GM21786 (cell line): Measurements from ENCODE around the gene DSC1.

Experiments used
- ATAC-seq: cut with Tn5 transposase; IDR thresholded peaks from one replicate; pipeline ENCODE4 v1.9.1; 2021; ENCODE audit not compliant: unreplicated experiment

The DSC1 gene, protein sequence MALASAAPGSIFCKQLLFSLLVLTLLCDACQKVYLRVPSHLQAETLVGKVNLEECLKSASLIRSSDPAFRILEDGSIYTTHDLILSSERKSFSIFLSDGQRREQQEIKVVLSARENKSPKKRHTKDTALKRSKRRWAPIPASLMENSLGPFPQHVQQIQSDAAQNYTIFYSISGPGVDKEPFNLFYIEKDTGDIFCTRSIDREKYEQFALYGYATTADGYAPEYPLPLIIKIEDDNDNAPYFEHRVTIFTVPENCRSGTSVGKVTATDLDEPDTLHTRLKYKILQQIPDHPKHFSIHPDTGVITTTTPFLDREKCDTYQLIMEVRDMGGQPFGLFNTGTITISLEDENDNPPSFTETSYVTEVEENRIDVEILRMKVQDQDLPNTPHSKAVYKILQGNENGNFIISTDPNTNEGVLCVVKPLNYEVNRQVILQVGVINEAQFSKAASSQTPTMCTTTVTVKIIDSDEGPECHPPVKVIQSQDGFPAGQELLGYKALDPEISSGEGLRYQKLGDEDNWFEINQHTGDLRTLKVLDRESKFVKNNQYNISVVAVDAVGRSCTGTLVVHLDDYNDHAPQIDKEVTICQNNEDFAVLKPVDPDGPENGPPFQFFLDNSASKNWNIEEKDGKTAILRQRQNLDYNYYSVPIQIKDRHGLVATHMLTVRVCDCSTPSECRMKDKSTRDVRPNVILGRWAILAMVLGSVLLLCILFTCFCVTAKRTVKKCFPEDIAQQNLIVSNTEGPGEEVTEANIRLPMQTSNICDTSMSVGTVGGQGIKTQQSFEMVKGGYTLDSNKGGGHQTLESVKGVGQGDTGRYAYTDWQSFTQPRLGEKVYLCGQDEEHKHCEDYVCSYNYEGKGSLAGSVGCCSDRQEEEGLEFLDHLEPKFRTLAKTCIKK

DNA sequence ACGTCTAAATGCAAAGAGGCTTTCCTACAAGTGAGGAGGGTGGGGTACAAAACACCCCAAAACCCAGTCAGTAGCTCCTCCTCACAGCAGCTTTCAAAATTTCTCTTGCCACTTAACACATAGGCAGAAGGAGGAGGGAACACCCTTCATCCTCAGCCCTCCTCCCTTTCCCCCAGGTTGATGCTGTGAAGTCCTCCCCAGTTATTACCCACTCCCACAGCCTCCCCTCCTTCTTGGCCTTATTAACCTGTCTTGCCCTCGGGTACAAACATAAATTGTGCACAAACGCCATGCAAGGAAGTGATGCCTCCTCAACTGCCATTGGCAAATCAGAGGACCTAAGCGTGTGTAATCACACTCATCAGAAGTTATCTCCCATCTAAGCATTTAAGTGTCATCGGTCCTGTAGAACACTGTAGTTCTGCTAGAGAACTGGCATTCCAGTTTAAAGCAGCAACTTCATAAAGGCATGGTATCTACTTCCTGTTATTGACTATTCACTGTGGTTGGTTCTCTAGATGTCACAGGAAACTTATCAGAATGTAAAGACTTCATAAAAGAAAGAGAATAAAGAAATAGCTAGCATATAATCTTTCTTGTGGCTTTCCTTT is at the start of gene DSC1:
Gene DSC1 (minus strand): TSS at position 32 of the 611 bp plus-strand sequence. CDS start 262 bp downstream, outside the sequence.
- ATAC-seq: no peak

DNA sequence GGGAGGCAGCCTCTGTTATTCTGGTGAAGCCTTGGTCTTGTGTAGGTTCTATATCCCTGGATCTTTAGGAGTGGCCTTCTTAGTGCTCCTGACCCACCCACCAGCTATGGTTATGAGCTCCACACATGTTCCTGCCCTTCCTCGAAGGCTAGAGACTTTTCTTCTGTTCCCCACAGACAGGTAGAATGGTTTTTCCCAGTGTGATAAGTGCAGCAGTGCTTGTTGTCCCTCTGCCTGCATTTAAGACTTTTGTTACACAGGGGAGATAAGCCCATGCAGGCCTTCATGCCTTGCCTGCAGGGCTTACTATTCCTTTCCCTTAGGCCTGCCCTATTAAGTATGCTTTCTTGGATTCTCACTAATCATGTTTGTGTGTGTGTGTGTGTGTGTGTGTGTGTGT is 48.4 kb upstream of the DSC1 start:
- no peak for ATAC-seq

DNA sequence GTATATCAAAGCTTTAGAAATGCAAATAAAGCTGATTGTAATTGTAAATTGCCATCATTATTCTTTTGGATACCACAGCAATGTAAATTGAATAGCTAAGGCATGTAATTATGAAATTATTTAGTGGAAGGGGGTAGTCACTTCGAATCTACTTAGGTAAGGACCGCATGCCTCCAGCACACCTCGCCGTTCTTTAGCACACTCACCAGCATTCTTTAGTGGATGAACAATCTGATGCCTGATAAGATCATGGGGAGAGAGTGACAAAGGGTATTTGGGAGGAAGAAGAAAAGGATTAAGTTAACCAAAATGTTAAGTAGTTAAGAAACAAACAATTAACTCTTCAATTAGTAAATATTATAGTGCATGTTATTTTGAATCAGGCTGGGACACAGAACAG is 46.4 kb upstream of the DSC1 start:
- ATAC-seq: no peak

DNA sequence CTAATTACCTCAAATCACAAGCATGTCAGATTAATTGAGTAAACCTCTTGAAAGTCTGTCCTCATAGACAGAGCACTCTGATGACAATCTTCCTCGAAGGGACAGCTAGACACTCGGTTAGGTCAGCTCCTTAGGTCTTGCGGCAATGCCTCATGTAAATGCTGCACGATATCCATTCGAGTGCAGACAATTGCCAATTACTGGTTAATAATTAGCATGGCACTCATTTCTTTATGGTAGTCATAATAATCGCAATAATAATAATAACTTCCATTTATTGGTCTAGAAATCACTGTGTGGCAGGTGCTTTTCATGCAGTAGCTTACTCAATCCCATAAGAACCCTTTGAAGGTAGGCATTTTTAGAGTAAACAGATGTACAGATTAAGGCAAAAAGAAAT is 44.7 kb upstream of the DSC1 start:
- ATAC-seq: no peak

DNA sequence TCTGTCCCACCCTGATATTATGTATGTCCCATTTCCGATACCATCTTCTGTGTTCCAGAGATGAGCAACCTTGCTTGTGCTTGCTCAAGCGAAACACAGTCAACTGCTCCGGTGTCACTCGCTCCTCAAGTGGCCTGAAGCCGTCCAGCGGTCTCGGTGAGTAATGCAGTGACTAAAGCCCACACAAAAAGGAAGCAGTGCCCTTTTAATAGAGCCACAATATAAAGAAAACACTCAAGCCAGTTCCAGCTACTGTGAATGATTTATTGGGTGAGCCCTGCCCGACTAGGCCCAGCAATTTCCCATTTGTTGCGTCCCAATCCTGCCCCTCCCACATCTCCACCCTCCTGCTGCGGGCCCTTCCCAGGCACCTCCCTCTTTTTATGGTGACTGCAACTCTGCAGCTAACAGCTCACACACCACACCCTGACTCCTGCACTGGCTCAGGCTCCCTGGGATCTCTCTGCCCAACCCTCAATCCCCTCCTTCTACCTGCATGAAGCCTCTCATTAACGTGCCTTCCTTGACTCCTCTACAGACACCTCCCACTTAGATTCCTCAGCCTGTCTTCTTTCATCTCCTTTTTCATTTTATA is 44.2 kb upstream of the DSC1 start:
- ATAC-seq: peak; percentile 93

DNA sequence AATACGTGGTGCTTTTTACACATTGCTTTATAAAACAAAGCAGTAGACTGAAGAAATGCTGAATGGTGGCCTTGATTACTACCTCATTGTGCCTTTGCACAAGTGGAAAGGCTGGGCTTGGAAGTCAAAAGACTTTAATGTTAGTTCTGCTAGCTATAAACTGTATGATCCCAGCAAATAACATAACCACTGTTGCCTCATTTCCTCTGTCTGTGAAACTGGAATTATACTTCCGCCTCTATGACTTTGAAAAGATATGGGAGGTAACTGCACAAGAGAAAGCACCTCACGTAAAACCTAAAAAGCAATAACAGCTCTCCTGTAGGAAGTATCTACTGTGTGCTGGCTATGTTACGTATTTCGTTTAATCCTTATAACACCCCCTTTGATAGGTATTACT is 43.4 kb upstream of the DSC1 start:
- no peak for ATAC-seq

DNA sequence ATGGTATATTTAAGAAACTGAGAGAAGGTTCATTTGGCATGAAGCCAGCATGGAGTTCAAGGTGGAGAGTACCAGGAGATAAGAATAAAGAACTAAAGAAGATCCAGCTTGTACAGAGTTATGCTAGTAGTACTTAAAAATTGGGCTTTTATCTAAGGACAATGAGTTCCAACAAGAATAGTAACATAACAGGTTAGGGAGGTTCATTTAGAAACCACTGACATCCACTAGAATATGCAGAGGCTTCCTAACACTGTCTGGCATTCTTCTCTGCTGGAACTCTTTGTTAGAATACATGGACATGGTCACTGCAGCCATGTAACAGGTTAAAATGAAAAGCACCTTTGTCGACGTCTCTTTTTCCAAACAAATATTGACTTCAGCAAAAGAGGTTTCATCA is 42.6 kb upstream of the DSC1 start:
- ATAC-seq: no peak

DNA sequence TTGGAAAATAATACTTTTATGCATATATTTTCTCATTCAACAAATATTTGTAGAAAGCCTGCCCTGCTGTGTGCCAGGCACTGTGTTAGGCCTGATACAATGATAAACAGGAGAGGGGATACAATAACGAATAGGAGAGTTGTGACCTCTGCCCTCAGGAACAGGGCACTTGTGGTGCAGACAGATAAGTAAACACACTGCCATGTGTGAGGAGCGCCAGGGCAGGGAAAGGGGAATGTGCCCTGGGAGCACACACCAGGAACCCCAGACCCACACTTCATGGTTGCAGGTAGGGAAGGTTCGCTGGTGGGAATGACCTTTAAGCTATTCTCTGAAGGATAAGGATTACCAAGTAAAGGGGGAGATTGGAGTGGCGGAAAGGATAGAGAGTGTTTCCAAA is 42.2 kb upstream of the DSC1 start:
- no peak for ATAC-seq

DNA sequence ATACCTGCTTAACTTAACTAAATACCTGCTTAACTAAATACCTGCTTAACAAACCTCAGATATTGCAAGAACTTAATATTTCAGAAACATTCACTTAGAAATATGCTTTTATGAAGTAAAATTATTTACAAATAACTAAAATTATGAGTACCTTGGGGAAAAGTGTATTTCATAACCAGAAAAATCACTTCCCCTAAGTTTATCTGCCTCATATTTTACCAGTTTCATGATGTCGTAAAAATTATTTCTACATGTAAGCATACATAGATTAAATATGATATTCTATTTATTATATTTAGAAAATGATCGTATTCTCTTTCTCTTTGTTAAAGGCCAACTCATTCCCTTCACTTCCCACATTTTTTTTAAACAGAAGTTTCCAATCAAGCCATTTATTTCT is 41.5 kb upstream of the DSC1 start:
- ATAC-seq: no peak

DNA sequence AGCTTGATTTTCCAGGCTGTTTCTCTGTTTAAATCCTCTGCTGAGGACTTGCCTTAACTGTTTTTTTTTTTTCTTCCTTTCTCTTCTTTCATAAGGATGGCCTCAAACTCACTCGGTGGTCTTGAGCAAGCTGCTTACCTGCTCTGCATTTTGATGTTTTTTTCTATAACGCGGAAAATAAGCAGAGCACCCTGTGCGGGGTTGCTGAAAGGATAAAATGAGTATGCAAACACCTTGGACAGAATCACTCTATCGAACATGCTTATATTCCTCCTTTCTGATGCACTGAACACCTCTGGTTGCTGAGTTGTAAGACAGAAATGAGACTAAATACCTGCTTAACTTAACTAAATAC is 41.1 kb upstream of the DSC1 start:
- ATAC-seq: no peak

DNA sequence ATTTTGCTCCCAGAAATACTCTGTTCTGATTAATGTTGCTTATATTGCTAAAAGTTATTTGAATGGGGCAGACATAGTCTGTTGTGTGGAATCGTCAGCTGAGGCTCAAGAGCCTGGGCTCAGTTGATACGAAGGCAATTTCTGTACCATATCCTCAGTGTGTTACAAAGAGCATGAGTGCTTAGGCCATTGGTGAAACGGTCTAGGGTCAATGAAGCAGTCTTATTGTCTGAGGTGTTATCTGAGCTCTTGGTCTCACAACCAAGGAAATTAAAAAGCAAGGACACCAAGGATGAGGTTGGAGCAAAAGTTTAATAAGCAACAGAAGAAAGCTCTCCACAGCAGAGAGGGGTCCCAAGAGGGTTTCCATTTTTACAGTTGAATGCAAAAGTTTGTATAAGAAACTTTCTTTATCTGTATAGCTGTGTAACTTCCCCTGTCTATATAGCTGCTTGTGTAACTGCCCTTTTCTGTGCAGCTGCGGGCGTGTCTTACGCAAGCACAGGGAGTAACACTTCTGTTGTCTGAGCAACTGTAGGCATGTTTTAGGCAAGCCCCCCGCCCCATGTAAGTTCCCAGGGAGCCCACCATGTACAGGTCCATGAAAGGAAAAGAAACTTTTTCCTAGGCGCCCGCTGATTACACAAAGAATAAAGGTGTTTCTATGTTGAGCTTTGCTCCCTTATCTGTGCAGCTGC is 40.6 kb upstream of the DSC1 start:
- no peak for ATAC-seq

DNA sequence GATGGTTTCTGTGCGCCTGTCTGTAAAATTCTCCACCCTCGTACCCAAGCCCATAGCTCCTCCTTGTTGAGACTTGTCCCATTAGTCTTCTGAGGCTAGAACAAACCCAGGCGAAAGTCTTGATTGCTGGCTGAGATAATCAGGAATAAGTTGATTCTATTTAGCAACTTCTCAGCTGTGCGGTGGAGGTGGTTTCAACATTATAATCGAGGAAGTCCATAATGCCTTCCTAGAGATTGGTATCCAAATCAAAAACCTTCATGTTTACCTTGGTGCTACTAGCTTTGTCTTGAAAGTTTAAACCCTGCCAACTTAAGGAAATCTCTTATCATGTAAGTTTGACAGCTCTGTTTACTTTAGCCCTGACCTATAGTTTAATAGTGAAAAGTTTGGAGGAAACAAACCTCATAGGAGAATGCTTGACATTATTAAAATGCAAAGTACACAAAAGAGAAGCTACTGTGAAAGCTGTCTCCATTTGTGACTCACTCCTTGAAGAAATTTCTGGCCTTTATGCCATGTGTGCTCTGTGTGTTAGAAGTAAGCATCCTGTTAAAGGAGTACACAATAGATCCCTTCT is 36.6 kb upstream of the DSC1 start:
- no peak for ATAC-seq

DNA sequence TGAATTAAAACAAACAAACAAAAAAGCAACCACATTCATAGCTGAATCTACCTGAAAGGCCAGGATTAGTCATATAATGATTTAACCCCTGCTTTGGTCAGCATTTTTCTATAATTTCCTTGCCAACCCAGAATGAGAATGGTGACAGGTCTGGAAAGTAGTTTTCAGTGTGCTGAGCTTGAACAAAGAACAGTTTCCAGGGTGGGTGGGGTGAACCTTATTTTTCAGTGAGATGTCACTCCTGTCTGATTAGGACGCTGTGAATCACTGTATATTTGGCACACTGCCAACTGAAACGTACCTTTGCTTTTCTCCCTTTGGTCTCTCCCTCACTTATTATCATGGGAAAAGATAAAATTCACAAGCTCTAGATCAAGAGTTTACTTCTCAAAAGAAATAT is 35.0 kb upstream of the DSC1 start:
- no peak for ATAC-seq

DNA sequence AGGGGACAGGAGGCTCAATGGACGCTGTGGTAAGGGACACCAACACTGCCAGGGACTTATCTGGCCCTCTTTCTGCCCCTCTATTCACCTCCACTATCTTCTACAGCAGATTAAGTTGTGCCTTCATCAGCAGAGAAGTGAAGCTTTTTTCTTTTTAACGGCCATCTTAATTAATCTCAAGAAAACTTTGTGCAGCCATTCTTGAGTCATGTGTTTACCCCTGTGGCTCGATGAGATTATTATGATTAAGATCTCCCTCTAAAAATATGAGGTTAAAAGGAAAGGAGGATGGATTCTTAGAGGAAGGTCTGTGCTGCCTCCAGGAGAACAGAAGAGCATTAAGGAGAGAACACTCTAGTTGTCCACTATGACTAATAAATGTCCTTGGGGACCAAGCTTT is 32.4 kb upstream of the DSC1 start:
- ATAC-seq: no peak

DNA sequence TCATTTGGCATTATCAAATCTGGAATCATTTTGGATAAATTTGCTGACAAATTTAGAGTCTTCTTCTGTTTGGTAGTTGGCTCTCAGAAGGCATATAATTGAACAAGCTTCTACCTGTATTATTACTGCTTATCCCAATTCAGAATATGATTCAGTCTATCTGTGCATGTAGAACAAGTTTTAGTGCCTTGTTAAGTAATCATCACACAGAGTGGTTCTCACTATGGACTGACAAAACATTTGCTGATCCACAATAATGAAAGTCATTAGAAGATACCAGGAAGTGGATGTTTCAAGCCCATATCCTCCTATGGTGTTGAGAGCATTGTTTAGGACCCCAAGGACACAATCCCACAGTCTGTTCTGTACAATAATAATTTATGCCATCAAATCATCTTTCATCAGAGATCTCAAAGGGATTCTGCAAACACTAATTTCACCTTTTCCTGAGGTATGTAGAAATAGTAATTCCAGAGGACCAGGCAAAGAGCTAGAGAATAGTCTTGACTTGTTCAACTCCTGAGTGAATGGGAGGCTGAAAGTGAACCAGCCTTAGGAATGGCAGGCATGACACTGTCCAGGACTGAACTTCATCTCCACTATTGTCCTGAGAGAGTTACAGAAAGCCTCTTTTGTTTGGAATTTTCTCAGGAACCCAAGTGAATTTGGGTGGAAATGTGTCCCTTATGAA is 29.6 kb upstream of the DSC1 start:
- ATAC-seq: no peak

DNA sequence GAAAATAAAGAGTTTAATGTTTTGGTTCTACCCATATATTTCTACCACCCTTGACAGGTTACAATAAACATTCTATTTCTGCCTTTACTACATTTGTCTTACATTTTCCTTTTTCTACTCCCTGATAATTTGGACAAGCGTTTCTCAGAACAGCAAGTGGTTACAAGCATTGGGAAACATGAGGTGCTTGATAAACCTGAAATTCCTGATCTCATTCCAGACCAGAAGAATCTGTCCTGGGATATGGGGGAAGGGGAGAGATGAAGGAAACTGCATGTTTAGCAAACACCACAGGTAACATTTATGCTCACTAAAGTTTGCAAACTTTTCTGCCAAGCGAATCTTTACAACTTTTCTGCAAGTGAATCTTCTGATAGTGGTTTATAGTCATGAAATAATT is 28.3 kb upstream of the DSC1 start:
- ATAC-seq: no peak

DNA sequence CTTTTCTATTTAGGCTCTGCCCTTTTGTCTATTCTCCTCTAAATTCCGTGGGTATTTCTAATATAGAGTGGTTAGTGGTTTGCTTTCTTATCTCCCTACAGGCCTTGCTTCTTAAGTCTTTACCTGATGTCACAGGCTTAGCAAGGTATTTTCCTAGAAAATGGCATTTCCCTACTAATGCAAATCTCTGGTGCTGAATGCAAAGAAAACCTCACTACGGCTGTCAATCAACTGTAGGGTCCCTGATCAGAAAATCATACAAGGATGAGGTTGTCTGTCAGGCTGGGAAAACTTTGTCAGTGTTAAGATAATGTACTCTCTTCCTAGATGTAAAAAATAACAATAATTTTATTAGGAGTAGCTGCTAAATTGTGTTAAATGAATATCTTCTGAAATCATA is 27.1 kb upstream of the DSC1 start:
- ATAC-seq: no peak

DNA sequence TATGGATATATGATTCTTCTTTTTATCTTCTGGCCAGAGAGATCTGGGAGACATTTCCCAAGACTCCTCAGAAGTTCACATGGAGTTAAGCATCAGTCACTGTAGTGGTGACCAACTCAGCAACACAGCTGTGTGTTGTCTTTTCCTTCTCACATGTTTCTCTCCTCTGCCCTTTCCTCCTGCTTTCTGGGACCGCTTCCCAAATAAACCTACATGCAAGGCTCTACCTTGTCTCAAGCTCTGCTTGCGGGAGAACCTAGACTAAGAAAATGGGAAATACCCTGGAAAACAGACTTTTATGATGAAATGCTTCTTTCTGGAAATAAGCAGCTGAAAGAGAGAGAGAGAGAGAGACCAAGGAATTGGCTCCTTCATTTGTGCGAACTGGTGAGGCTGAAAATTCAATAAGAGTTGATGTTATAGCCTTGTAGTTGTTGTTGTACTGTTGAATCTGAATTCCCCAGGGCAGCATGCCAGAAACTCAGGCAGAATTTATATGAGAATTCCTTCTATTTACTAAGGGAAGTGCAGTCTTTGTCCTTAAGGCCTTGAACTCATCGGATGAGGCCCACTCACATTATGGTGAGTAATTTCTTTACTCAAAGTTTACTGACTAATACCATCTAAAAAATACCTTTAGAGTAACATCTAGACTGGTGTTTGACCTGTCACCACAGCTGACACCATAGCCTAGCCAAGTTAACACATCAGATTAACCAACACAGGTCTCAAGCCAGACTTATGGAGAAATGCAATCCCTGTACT is 22.7 kb upstream of the DSC1 start:
- ATAC-seq: no peak

DNA sequence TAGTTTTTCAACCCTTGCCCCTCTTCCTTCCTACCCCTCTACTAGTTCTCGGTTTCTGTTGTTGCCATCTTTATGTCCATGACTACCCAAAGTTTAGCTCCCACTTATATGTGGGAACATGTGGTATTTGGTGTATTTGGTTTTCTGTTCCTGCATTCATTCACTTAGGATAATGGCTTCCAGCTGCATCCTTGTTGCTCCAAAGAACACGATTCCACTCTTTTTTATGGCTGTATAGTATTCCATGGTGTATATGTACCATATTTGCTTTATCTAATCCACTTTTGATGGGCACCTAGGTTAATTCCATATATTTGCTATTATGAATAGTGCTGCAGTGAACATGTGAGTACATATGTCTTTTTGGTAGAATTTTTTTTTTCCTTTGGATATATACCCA is 20.6 kb upstream of the DSC1 start:
- ATAC-seq: no peak
